CD14-positive monocyte (primary cell): ENCODE measurements around the gene UCP2. TPM values are rescaled to one million over a fixed set of nuclear protein-coding genes. Genes with fewer than 3 reads are reported as not detected.

Source experiments
- DNase-seq, 3 donors: peaks; one replicate each; pipeline ENCODE4 v3.0.0-alpha.2; 2011 to 2022
- H2AFZ ChIP-seq: 2 replicates; pipeline ENCODE4 v1.6.0; 2012; ENCODE audit warnings: mild to moderate bottlenecking, low read depth, low read length, inconsistent platforms; ENCODE audit not compliant: insufficient read depth, poor library complexity, severe bottlenecking
- H3K27ac ChIP-seq, 2 donors: 1 replicate in 1 of 2; 2 replicates in 1 of 2; pipeline ENCODE4 v1.5.1; 2012 to 2013; ENCODE audit warnings: low read length in 2 of 2, control low read depth in 1 of 2, inconsistent platforms in 1 of 2, low read depth in 1 of 2, mild to moderate bottlenecking in 1 of 2
- H3K27me3 ChIP-seq, 2 donors: one replicate each; pipeline versions ENCODE4 v1.6.0 to v1.6.1; 2011 to 2013; ENCODE audit warnings: low read length in 2 of 2; ENCODE audit not compliant: control insufficient read depth in 2 of 2, insufficient read depth in 2 of 2
- H3K36me3 ChIP-seq, 2 donors: replicated peaks in 1 of 2; 1 replicate in 1 of 2; 2 replicates in 1 of 2; pipeline versions ENCODE4 v1.5.1 to v1.6.1; 2012 to 2013; ENCODE audit warnings: low read length in 2 of 2, control low read depth in 1 of 2, inconsistent platforms in 1 of 2, mild to moderate bottlenecking in 1 of 2; ENCODE audit not compliant: insufficient read depth in 2 of 2, control insufficient read depth in 1 of 2
- H3K4me1 ChIP-seq, 2 donors: 1 replicate in 1 of 2; 2 replicates in 1 of 2; pipeline versions ENCODE4 v1.5.1 to v1.6.1; 2012 to 2013; ENCODE audit warnings: low read length in 2 of 2, control low read depth in 1 of 2, inconsistent platforms in 1 of 2, mild to moderate bottlenecking in 1 of 2, moderate library complexity in 1 of 2; ENCODE audit not compliant: insufficient read depth in 2 of 2, control insufficient read depth in 1 of 2
- H3K4me2 ChIP-seq: replicated peaks from 2 replicates; pipeline ENCODE3; 2012; ENCODE audit warnings: low read length, moderate library complexity, mild to moderate bottlenecking; ENCODE audit not compliant: poor library complexity, severe bottlenecking; ENCODE audit errors: extremely low read depth
- H3K4me3 ChIP-seq, 3 experiments: fragments of 200-600 bp in 1 of 3; sonication (generic) in 1 of 3; replicated peaks in 1 of 3; 1 replicate in 2 of 3; 2 replicates in 1 of 3; pipeline ENCODE4 v1.5.1; 2011 to 2013; ENCODE audit warnings: low read length in 3 of 3, mild to moderate bottlenecking in 3 of 3, control low read depth in 2 of 3, low read depth in 2 of 3, inconsistent platforms in 1 of 3, moderate library complexity in 1 of 3
- H3K79me2 ChIP-seq: 2 replicates; pipeline ENCODE4 v1.6.0; 2012; ENCODE audit warnings: mild to moderate bottlenecking, control low read depth, inconsistent platforms, low read length, moderate library complexity; ENCODE audit not compliant: insufficient read depth
- H3K9ac ChIP-seq: 2 replicates; pipeline ENCODE4 v1.6.0; 2017; ENCODE audit warnings: low read length, mild to moderate bottlenecking; ENCODE audit not compliant: insufficient read depth, poor library complexity, severe bottlenecking
- H3K9me3 ChIP-seq, 2 donors: replicated peaks in 1 of 2; 1 replicate in 1 of 2; 2 replicates in 1 of 2; pipeline versions ENCODE4 v1.5.1 to v1.6.1; 2012 to 2013; ENCODE audit warnings: low read length in 2 of 2, control low read depth in 1 of 2; ENCODE audit not compliant: control insufficient read depth in 1 of 2, insufficient read depth in 1 of 2
- H4K20me1 ChIP-seq: 2 replicates; pipeline ENCODE4 v1.6.0; 2012; ENCODE audit warnings: mild to moderate bottlenecking, low read length, control low read depth, moderate library complexity; ENCODE audit not compliant: insufficient read depth
- H3K27ac Mint-ChIP-seq, 7 donors: one replicate each; pipeline ENCODE4 v1.8.0; 2020; ENCODE audit warnings: mild to moderate bottlenecking in 7 of 7, mixed read lengths in 7 of 7, moderate library complexity in 6 of 7, inconsistent platforms in 2 of 7
- H3K27me3 Mint-ChIP-seq, 3 donors: one replicate each; pipeline ENCODE4 v1.8.0; 2021 to 2022; ENCODE audit warnings: low read depth in 3 of 3, mild to moderate bottlenecking in 3 of 3, mixed read lengths in 3 of 3, moderate library complexity in 3 of 3, inconsistent platforms in 1 of 3
- H3K36me3 Mint-ChIP-seq, 2 donors: one replicate each; pipeline ENCODE4 v1.8.0; 2020; ENCODE audit warnings: mixed read lengths in 2 of 2, inconsistent platforms in 1 of 2, mild to moderate bottlenecking in 1 of 2
- H3K4me1 Mint-ChIP-seq: one replicate; pipeline ENCODE4 v1.8.0; 2020; ENCODE audit warnings: mild to moderate bottlenecking, mixed read lengths
- H3K4me3 Mint-ChIP-seq, 2 donors: one replicate each; pipeline ENCODE4 v1.8.0; 2020; ENCODE audit warnings: mild to moderate bottlenecking in 2 of 2, mixed read lengths in 2 of 2, moderate library complexity in 1 of 2
- H3K9me3 Mint-ChIP-seq, 7 donors: one replicate each; pipeline ENCODE4 v1.8.0; 2020 to 2022; ENCODE audit warnings: mixed read lengths in 7 of 7, mild to moderate bottlenecking in 6 of 7, moderate library complexity in 6 of 7, inconsistent platforms in 2 of 7
- WGBS: methylation state at CpG from one replicate; pipeline ENCODE4 v1.1.5; 2013; ENCODE audit warnings: missing lambda C conversion rate; ENCODE audit not compliant: insufficient coverage; 5-methylcytosine and 5-hydroxymethylcytosine counted together
- intact Hi-C, 2 donors: fragments of 100-400 bp; cut with micrococcal nuclease; formaldehyde crosslinking; loops; one replicate each; pipeline versions ENCODE4 v1.15.0 to v1.15.1; 2023
- polyA plus RNA-seq, 3 donors: library from polyadenylated mRNA; depleted of rRNA in 1 of 3; unstranded in 2 of 3; stranded (reverse) in 1 of 3; fragments of 300-500 nt in 2 of 3; fragments of >200 nt in 1 of 3; fragmentation: Illumina TruSeq in 2 of 3; gene quantifications; 1 replicate in 2 of 3; 2 replicates in 1 of 3; pipeline ENCODE4 v1.2.3, GENCODE V29; 2012 to 2021
- TF ChIP-seq, protein P1 (sequence below): fragments of 200-600 bp; IDR thresholded peaks from one replicate; pipeline ENCODE4 v1.8.0; 2022; ENCODE audit warnings: antibody characterized with exemption, mild to moderate bottlenecking

Gene UCP2
- polyA plus RNA-seq, 3 donors, result 496 to 665 (median 649) TPM

DNA sequence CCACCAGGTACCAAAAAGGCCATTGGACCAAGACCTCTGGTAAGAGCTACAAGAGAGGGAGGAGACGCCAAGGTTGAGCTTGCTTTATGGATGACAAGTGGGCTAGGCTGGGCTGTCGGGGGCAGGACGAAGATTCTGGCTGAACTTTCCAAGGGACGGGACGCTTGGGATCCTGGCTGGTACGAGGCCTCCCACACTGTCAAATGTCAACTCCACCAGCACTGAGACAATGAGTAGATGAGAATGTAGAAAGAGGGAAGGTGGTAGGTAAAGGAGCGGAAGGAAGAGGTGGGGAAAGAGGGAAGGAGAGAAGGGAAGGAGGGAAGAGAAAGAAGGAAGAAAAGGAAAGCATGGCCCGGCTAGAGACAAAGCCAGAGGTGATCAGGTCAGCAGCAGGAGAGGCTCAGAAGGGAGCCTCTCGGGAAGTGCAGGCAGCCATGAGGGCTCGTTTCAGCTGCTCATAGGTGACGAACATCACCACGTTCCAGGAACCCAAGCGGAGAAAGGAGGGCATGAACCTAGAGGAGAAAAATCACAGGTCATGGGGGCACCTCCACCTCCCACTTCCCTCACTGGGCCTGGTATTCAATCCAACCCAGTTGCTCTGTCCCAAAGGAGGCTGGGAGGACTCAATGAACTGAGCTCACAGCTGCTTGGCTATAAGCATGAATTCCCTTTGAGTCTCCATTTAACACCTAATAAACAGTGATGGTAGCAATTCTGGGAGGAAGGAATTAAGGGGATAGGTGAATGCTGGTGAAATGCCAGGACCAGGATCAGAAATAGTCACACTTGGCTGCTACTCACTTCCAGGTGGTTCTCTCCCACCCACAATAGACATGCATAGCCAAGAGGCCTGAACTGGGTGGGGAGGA is 7.8 kb downstream of the UCP2 start:
- no peak overlapping the region for H2AFZ ChIP-seq
- Mint-ChIP-seq H3K4me1 (peaks cover 66% of the 10 kb centered on the region), H3K36me3 (peaks cover 61 to 70% of the 10 kb centered on the region in 2 donors), H3K27me3 (peaks cover 0 to 3% (median 1%) of the 10 kb centered on the region in 3 donors), H3K9me3 (no peaks in the 10 kb centered on the region), H3K4me3 (peak overlapping the region in 1 of 2 donors; percentile 54), H3K27ac (peak overlapping the region; percentile 67 to 86 (median 81))
- peaks cover 53 to 67% of the 10 kb centered on the region in 2 donors for H3K36me3 ChIP-seq
- intact Hi-C loops, result no loop called here
- no peaks in the 10 kb centered on the region for H3K27me3 ChIP-seq
- H3K9me3 ChIP-seq, result no peaks in the 10 kb centered on the region
- peak overlapping the region; percentile 30 for H3K4me2 ChIP-seq
- H3K9ac ChIP-seq, result no peak overlapping the region
- H3K4me3 ChIP-seq, result peak overlapping the region in 1 of 3 experiments; percentile 20
- H4K20me1 ChIP-seq, result peaks cover 84% of the 10 kb centered on the region
- peak overlapping the region; percentile 49 to 61 for H3K27ac ChIP-seq
- 71% methylated on average over 6 of the region's 13 CpGs for WGBS
- H3K4me1 ChIP-seq, result peaks cover 60 to 70% of the 10 kb centered on the region in 2 donors
- TF ChIP-seq, protein P1, sequence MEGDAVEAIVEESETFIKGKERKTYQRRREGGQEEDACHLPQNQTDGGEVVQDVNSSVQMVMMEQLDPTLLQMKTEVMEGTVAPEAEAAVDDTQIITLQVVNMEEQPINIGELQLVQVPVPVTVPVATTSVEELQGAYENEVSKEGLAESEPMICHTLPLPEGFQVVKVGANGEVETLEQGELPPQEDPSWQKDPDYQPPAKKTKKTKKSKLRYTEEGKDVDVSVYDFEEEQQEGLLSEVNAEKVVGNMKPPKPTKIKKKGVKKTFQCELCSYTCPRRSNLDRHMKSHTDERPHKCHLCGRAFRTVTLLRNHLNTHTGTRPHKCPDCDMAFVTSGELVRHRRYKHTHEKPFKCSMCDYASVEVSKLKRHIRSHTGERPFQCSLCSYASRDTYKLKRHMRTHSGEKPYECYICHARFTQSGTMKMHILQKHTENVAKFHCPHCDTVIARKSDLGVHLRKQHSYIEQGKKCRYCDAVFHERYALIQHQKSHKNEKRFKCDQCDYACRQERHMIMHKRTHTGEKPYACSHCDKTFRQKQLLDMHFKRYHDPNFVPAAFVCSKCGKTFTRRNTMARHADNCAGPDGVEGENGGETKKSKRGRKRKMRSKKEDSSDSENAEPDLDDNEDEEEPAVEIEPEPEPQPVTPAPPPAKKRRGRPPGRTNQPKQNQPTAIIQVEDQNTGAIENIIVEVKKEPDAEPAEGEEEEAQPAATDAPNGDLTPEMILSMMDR, result no peak
- H3K79me2 ChIP-seq, result peaks cover 34% of the 10 kb centered on the region
- DNase-seq, result no peak

DNA sequence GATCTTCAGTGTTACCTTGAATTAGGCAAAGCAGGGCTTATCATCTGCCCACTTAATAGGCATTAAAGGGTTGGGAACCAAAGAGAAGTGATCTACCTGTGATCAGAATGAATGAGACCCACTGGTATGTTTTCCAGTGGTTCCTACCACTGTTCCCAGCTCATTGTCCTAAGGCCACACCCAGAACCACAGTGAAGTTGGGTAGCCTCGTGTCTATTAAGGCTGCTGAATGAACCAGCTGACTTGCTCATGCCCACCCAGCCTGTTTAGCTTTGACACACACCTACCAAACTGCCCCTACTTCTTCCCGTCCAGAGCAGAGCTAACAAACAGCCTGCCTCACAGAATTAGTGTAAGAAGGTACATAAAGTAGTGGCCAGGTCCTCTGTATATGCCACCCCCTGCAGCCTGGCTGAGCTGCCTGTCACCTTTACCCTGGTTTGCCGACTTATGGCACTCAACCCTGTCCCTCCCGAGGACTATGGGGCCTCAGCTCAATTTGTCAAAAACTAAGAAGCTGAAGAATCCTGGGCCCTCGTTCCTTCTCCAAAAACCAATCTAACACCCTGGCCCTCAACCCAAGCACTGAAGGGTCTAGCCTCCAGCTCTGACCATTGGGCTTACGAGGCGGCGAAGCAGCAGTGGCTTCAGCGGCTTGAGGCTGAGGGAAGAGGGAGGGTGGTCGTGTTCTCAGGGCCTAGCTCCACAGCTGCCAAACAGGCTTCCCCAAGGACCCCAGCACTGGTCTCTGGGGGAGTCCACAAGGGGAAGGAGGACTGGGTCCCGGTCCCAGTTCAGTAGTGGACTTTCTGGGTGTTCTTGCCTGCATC is 9.8 kb downstream of the UCP2 start:
- TF ChIP-seq, protein P1, result no peak
- 84% methylated on average over 8 of the region's 11 CpGs for WGBS
- no peaks in the 10 kb centered on the region for H3K27me3 ChIP-seq
- no peak overlapping the region for H3K9ac ChIP-seq
- H3K9me3 ChIP-seq, result no peaks in the 10 kb centered on the region
- no peak overlapping the region for H3K4me3 Mint-ChIP-seq
- H3K4me1 ChIP-seq, result peaks cover 41 to 50% of the 10 kb centered on the region in 2 donors
- peak overlapping the region in 5 of 7 donors; percentile 9 to 74 (median 35) for H3K27ac Mint-ChIP-seq
- peaks cover 50% of the 10 kb centered on the region for H3K4me1 Mint-ChIP-seq
- no peak for DNase-seq
- no peak overlapping the region for H3K4me3 ChIP-seq
- H3K4me2 ChIP-seq, result no peak overlapping the region
- peaks cover 0 to 6% (median 5%) of the 10 kb centered on the region in 3 donors for H3K27me3 Mint-ChIP-seq
- H3K27ac ChIP-seq, result peak overlapping the region; percentile 6 to 61
- H3K36me3 Mint-ChIP-seq, result peaks cover 42 to 50% of the 10 kb centered on the region in 2 donors
- H3K9me3 Mint-ChIP-seq, result no peaks in the 10 kb centered on the region
- peaks cover 66% of the 10 kb centered on the region for H4K20me1 ChIP-seq
- H3K36me3 ChIP-seq, result peaks cover 38 to 48% of the 10 kb centered on the region in 2 donors
- peaks cover 14% of the 10 kb centered on the region for H3K79me2 ChIP-seq
- no peak overlapping the region for H2AFZ ChIP-seq
- intact Hi-C loops, result no loop called here
